SK-N-MC (cell line): ENCODE results near the gene WDR35.

Experiments used
- EZH2 ChIP-seq: fragments of 200-600 bp; sonication (generic); IDR thresholded peaks from one replicate; pipeline ENCODE4 v1.6.1; 2017; ENCODE audit warnings: antibody characterized with exemption
- POLR2AphosphoS5 ChIP-seq: IDR thresholded peaks from 2 replicates; pipeline ENCODE4 v1.6.1; 2012; ENCODE audit warnings: mild to moderate bottlenecking, low read depth, low read length, borderline replicate concordance

DNA sequence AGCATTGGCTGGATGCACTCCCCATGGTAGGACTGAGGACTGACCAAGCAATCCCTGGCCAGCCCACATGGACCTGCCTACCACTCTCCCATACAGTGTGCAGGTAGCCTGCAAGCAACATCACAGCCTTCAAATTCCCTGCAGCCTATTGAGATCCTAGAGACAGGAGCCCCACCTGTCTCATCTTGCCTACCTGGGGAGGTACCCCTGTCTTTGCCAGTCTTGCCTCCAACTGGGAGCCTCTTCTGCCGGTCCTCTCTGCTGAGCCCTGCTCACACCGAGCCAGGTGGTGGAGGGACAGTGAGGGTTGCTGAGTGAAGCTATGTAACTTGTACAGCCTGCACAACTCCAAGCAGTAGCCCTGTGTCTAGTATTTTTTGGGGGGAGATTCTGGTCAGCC, 118.1 kb downstream of the WDR35 start:
- TF ChIP-seq POLR2AphosphoS5 (no peak), EZH2 (no peak)
